Measurements from ENCODE around the gene CST5. TPM values are rescaled to one million over a fixed set of nuclear protein-coding genes. Genes with fewer than 3 reads are reported as not detected.
A peak's percentile ranks its signal among the peaks of the same experiment; 100 is the strongest.

The CST5 gene
- total RNA-seq, 2 donors from 2014 or later: not detected

DNA sequence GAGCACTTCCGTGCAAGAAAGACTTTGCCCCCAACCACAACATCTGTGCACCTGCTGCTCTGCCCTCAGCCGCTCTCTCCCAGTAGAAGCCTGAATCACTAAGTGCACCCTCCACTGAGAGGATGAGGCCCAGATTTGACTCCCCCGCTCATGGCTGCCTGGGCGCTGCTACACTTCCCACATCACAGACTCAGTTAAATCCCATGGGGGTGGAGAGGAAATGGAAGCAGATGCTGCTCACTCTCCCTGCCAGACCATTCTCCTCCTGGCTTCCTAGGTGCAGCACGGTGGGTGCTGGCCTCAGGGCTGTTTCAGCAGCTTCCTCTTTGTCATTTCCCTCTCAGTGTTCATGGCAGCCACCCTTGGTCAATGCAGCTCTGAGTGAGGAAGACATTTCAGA, 4.8 kb downstream of the CST5 start:
- H3K9me3 ChIP-seq: no peaks in the 10 kb centered on the region
- DNase-seq (ENCODE audit: low spot score): no peak
- WGBS: 83% methylated on average over 5 of the region's 5 CpGs

DNA sequence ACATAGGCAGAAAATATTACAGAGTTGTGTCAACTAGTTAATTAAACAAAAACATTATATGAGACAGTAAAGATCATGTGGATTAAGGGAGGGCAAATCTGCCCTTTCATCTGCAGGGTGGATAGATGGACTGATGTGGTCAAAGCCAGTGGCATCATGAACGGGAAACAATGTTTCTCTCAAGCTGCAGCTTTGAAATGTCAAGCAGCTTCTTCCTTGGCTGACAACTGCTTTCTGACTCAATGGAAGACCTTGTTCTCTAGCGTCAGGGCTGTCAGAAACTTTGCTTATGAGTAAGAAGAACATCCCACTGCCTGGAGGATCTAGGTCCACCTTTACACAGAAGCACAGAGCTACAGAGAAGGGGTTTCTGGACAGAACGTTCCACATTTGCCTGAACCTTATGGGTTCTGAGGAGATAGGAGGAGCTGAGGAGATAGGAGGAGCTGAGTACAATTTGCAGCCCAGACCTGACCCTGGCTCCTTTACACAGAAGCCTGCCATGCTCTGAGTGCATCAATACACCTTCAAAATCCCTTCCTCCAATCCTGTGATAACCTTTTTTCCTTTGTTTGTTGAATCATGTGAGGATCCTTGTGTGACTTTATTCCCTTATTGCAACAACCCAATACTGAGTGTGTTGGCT, 6.1 kb downstream of the CST5 start:
- TF ChIP-seq POLR2A (IDR thresholded peaks at IDR 0.05) (no peak), POLR2AphosphoS5 (IDR thresholded peaks at IDR 0.05) (peak; percentile 11)
- Histone ChIP-seq H3K9me3 (no peaks in the 10 kb centered on the region), H3K27ac (no peak overlapping the region), H3K4me1 (replicated peaks) (no peaks in the 10 kb centered on the region), H3K27me3 (replicated peaks; ENCODE audit: insufficient read depth) (no peaks in the 10 kb centered on the region), H3K4me3 (no peak overlapping the region), H3K36me3 (no peaks in the 10 kb centered on the region)
- intact Hi-C loops (cut with DNase I): no loop called here
- WGBS: 23% methylated on average over 3 of the region's 3 CpGs
- no peak for DNase-seq (ENCODE audit: low spot score)

More for the DNA sequence above, 4.8 kb downstream of the CST5 start:
- Histone ChIP-seq H3K27me3 (replicated peaks; ENCODE audit: insufficient read depth) (no peaks in the 10 kb centered on the region), H3K36me3 (no peaks in the 10 kb centered on the region), H3K4me3 (no peak overlapping the region), H3K4me1 (replicated peaks) (no peaks in the 10 kb centered on the region), H3K27ac (no peak overlapping the region)
- TF ChIP-seq POLR2A (IDR thresholded peaks at IDR 0.05): no peak
- TF ChIP-seq POLR2AphosphoS5 (IDR thresholded peaks at IDR 0.05): no peak
- TF ChIP-seq, protein P1, sequence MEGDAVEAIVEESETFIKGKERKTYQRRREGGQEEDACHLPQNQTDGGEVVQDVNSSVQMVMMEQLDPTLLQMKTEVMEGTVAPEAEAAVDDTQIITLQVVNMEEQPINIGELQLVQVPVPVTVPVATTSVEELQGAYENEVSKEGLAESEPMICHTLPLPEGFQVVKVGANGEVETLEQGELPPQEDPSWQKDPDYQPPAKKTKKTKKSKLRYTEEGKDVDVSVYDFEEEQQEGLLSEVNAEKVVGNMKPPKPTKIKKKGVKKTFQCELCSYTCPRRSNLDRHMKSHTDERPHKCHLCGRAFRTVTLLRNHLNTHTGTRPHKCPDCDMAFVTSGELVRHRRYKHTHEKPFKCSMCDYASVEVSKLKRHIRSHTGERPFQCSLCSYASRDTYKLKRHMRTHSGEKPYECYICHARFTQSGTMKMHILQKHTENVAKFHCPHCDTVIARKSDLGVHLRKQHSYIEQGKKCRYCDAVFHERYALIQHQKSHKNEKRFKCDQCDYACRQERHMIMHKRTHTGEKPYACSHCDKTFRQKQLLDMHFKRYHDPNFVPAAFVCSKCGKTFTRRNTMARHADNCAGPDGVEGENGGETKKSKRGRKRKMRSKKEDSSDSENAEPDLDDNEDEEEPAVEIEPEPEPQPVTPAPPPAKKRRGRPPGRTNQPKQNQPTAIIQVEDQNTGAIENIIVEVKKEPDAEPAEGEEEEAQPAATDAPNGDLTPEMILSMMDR (IDR thresholded peaks at IDR 0.05): no peak
- intact Hi-C loops (cut with DNase I): no loop called here

DNA sequence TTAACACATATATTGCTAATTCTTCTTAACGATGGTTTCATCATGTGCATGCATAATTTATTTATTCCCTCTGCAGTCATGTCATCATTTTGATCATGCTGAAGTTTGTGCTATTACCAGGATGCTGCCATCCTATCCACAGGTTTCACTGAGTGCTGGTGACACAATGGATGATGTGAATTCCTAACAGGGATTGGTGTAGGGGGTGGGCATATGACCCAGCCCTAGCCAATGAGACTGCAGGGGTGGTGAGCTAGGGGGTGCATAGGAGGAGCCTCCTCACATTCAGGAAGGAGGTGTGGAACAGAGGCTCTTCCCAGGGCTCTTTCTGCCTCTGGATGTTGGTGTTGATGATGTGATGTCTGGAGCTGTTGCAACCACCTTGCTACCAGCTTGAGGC, 7.5 kb downstream of the CST5 start:
- H3K36me3 ChIP-seq: no peaks in the 10 kb centered on the region
- H3K27ac ChIP-seq: no peak overlapping the region
- H3K4me1 ChIP-seq (replicated peaks): no peaks in the 10 kb centered on the region
- 97% methylated on average over 1 of the region's 1 CpG for WGBS
- TF ChIP-seq POLR2A (IDR thresholded peaks at IDR 0.05): no peak
- TF ChIP-seq, protein P1 (IDR thresholded peaks at IDR 0.05): no peak
- no peak for TF ChIP-seq POLR2AphosphoS5 (IDR thresholded peaks at IDR 0.05)
- intact Hi-C loops (cut with DNase I): no loop called here
- H3K27me3 ChIP-seq (replicated peaks; ENCODE audit: insufficient read depth): no peaks in the 10 kb centered on the region
- no peak overlapping the region for H3K4me3 ChIP-seq
- no peaks in the 10 kb centered on the region for H3K9me3 ChIP-seq
- no peak for DNase-seq (ENCODE audit: low spot score)

DNA sequence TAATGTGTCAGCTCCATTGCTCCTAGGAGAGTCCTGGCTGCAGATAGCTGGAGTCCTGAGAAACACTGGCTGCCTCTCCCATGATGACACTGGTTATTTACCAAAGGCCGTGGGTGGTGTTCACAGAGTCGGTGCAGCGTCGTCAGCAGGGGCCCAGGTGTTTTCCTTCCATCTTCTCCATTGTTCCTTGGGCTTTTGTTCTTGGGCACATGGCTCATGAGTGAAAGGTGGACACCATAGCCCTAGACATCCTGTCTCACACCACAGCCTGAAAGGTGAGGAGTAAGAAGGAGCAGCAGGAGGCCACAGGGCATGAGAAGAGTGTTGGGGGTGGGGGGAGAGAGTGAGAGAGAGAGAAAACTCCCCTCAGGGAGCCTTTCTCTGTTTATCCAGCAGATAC, 9.1 kb downstream of the CST5 start:
- Histone ChIP-seq H3K4me1 (replicated peaks) (no peaks in the 10 kb centered on the region), H3K27ac (no peak overlapping the region), H3K36me3 (no peaks in the 10 kb centered on the region), H3K27me3 (replicated peaks; ENCODE audit: insufficient read depth) (no peaks in the 10 kb centered on the region), H3K9me3 (no peaks in the 10 kb centered on the region), H3K4me3 (no peak overlapping the region)
- WGBS: 43% methylated on average over 4 of the region's 4 CpGs
- TF ChIP-seq POLR2AphosphoS5 (IDR thresholded peaks at IDR 0.05) (no peak), POLR2A (IDR thresholded peaks at IDR 0.05) (no peak)
- TF ChIP-seq, protein P1 (IDR thresholded peaks at IDR 0.05): no peak
- intact Hi-C loops (cut with DNase I): no loop called here
- DNase-seq (ENCODE audit: low spot score): no peak

DNA sequence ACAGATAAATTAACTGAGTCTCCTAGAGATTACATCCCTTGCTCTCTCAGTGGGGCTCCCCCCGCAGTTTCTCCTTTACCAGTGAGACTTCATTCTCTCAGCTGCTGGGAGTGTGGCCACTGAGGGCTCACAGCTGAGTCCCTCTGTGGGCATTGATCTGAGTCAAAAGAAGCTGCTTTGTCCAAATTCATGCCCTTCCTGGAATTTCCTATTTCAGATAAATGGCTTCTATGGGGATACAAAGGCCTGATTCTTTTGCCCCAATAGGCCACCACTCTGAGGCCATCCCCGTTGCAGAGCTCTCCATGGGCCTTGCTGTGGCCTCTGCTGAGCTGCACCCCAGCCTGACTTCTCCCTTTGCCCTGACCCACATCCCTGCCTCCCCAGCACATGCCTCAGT, 10.0 kb downstream of the CST5 start:
- intact Hi-C loops (cut with DNase I): no loop called here
- no peak overlapping the region for H3K4me3 ChIP-seq
- no peaks in the 10 kb centered on the region for H3K27me3 ChIP-seq (replicated peaks; ENCODE audit: insufficient read depth)
- WGBS: 95% methylated on average over 2 of the region's 2 CpGs
- H3K4me1 ChIP-seq (replicated peaks): no peaks in the 10 kb centered on the region
- no peaks in the 10 kb centered on the region for H3K36me3 ChIP-seq
- no peak for DNase-seq (ENCODE audit: low spot score)
- no peak overlapping the region for H3K27ac ChIP-seq
- H3K9me3 ChIP-seq: no peaks in the 10 kb centered on the region
- no peak for TF ChIP-seq POLR2AphosphoS5 (IDR thresholded peaks at IDR 0.05)
- TF ChIP-seq, protein P1 (IDR thresholded peaks at IDR 0.05): no peak
- TF ChIP-seq POLR2A (IDR thresholded peaks at IDR 0.05): no peak

All from prostate gland (tissue), 2 donors.